ENCODE measurements around the gene DDIAS. TPM values are rescaled to one million over a fixed set of nuclear protein-coding genes. Genes with fewer than 3 reads are reported as not detected.

Gene DDIAS
- total and polyA plus RNA-seq, 9 of the 15 experiments (the other 6 are each of a cell fraction or from before 2014, with no cell fraction given), result 9.4 to 27.2 (median 23.3) TPM

DNA sequence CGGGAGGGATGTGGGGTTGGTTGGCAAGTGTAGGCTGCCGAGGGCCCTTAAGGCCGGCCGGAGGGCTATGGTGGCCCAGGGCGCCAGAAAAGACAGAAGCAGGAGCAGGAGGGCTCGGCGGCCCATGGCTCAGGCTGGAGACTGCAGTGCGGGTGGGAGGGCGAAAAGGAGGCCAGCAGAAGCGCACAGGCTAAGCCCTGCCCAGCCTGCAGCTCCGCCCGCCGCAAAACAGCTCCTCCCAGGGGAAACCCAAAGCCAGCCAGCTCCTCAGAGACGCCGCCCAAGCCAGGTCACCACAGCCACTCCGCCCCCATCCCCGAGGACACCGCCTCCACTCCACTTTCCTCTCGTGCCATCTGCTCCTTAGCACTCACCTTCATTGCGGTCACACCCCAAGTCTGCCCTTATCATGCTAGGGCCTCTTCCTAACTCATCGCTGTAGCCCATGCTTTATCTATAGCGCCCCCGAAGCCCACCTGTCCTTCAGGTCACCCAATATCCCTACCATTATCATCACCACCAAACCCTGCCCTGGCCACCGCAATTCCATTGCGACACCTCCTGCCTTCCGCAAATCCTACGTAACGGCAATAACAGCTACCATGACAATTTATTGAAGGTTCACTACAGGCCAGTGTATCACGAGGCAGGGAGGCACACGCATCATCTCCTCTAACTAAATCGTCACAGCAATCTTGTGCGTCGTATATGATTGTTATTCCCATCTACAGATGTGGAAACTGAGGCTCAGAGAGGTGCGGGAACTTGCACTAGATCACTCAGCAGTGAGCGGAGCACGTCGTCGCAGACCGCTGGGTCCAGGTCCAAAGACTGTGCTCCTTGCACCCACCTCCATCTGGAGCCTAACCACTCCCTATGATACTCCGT is 1.0 kb upstream of the DDIAS start, which contains the start of gene PRCP (continued):
- TF ChIP-seq, protein P1, sequence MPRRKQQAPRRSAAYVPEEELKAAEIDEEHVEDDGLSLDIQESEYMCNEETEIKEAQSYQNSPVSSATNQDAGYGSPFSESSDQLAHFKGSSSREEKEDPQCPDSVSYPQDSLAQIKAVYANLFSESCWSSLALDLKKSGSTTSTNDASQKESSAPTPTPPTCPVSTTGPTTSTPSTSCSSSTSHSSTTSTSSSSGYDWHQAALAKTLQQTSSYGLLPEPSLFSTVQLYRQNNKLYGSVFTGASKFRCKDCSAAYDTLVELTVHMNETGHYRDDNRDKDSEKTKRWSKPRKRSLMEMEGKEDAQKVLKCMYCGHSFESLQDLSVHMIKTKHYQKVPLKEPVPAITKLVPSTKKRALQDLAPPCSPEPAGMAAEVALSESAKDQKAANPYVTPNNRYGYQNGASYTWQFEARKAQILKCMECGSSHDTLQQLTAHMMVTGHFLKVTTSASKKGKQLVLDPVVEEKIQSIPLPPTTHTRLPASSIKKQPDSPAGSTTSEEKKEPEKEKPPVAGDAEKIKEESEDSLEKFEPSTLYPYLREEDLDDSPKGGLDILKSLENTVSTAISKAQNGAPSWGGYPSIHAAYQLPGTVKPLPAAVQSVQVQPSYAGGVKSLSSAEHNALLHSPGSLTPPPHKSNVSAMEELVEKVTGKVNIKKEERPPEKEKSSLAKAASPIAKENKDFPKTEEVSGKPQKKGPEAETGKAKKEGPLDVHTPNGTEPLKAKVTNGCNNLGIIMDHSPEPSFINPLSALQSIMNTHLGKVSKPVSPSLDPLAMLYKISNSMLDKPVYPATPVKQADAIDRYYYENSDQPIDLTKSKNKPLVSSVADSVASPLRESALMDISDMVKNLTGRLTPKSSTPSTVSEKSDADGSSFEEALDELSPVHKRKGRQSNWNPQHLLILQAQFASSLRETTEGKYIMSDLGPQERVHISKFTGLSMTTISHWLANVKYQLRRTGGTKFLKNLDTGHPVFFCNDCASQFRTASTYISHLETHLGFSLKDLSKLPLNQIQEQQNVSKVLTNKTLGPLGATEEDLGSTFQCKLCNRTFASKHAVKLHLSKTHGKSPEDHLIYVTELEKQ (CRISPR knock-in tag; IDR thresholded peaks at IDR 0.05), result no peak
- TF ChIP-seq NCOA4 (IDR thresholded peaks at IDR 0.05; ENCODE audit: partially characterized antibody), result no peak
- TF ChIP-seq, protein P2, sequence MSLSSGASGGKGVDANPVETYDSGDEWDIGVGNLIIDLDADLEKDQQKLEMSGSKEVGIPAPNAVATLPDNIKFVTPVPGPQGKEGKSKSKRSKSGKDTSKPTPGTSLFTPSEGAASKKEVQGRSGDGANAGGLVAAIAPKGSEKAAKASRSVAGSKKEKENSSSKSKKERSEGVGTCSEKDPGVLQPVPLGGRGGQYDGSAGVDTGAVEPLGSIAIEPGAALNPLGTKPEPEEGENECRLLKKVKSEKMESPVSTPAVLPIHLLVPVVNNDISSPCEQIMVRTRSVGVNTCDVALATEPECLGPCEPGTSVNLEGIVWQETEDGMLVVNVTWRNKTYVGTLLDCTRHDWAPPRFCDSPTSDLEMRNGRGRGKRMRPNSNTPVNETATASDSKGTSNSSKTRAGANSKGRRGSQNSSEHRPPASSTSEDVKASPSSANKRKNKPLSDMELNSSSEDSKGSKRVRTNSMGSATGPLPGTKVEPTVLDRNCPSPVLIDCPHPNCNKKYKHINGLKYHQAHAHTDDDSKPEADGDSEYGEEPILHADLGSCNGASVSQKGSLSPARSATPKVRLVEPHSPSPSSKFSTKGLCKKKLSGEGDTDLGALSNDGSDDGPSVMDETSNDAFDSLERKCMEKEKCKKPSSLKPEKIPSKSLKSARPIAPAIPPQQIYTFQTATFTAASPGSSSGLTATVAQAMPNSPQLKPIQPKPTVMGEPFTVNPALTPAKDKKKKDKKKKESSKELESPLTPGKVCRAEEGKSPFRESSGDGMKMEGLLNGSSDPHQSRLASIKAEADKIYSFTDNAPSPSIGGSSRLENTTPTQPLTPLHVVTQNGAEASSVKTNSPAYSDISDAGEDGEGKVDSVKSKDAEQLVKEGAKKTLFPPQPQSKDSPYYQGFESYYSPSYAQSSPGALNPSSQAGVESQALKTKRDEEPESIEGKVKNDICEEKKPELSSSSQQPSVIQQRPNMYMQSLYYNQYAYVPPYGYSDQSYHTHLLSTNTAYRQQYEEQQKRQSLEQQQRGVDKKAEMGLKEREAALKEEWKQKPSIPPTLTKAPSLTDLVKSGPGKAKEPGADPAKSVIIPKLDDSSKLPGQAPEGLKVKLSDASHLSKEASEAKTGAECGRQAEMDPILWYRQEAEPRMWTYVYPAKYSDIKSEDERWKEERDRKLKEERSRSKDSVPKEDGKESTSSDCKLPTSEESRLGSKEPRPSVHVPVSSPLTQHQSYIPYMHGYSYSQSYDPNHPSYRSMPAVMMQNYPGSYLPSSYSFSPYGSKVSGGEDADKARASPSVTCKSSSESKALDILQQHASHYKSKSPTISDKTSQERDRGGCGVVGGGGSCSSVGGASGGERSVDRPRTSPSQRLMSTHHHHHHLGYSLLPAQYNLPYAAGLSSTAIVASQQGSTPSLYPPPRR (CRISPR knock-in tag; IDR thresholded peaks at IDR 0.05; ENCODE audit: borderline replicate concordance), result no peak
- TF ChIP-seq, protein P3, sequence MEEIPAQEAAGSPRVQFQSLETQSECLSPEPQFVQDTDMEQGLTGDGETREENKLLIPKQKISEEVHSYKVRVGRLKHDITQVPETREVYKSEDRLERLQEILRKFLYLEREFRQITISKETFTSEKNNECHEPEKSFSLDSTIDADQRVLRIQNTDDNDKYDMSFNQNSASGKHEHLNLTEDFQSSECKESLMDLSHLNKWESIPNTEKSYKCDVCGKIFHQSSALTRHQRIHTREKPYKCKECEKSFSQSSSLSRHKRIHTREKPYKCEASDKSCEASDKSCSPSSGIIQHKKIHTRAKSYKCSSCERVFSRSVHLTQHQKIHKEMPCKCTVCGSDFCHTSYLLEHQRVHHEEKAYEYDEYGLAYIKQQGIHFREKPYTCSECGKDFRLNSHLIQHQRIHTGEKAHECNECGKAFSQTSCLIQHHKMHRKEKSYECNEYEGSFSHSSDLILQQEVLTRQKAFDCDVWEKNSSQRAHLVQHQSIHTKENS (CRISPR knock-in tag; IDR thresholded peaks at IDR 0.05), result no peak
- TF ChIP-seq, protein P4, sequence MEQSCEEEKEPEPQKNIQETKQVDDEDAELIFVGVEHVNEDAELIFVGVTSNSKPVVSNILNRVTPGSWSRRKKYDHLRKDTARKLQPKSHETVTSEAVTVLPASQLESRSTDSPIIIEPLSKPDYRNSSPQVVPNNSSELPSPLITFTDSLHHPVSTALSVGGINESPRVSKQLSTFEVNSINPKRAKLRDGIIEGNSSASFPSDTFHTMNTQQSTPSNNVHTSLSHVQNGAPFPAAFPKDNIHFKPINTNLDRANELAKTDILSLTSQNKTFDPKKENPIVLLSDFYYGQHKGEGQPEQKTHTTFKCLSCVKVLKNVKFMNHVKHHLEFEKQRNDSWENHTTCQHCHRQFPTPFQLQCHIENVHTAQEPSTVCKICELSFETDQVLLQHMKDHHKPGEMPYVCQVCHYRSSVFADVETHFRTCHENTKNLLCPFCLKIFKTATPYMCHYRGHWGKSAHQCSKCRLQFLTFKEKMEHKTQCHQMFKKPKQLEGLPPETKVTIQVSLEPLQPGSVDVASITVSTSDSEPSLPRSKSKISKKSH (CRISPR knock-in tag; IDR thresholded peaks at IDR 0.05), result no peak
- no peak for TF ChIP-seq ZNF445 (CRISPR knock-in tag; IDR thresholded peaks at IDR 0.05; ENCODE audit: low read depth)
- TF ChIP-seq KLF6 (CRISPR knock-in tag; IDR thresholded peaks at IDR 0.05; ENCODE audit: borderline replicate concordance), result no peak
- no peak for TF ChIP-seq SMARCB1 (IDR thresholded peaks at IDR 0.05; ENCODE audit: insufficient read length, low read depth)
- TF ChIP-seq EWSR1 (IDR thresholded peaks at IDR 0.05; ENCODE audit: borderline replicate concordance, low read depth, partially characterized antibody), result no peak
- peak; percentile 53 for TF ChIP-seq CBFA2T2 (conservative IDR thresholded peaks at IDR 0.05)
- no peak for TF ChIP-seq ZNF146 (CRISPR knock-in tag; IDR thresholded peaks at IDR 0.05; ENCODE audit: unreplicated experiment)
